Activated CD4-positive, alpha-beta memory T cell treated with anti-CD3 and anti-CD28 coated beads, Interleukin-2, amount 10 ng/mL, durations not matched to agents 7 days and 5 days (primary cell): Measurements from ENCODE around the gene NADSYN1. TPM values are rescaled to one million over a fixed set of nuclear protein-coding genes. Genes with fewer than 3 reads are reported as not detected.

Source experiments
- CTCF ChIA-PET: fragments of 350-600 bp; sonication (Branson Sonifier 250); formaldehyde crosslinking; loops from one replicate; lab custom pipeline; 2021; ENCODE audit warnings: antibody characterized with exemption, inconsistent platforms; lab: Charles Lee
- POLR2A ChIA-PET: fragments of 350-600 bp; sonication (Branson Sonifier 250); formaldehyde crosslinking; loops from one replicate; lab custom pipeline; 2021; ENCODE audit warnings: antibody characterized with exemption; lab: Charles Lee
- DNase-seq: peaks from one replicate; pipeline ENCODE4 v3.0.0-alpha.2; 2020
- H3K27ac Mint-ChIP-seq: one replicate; pipeline ENCODE4 v1.8.0; 2021; ENCODE audit warnings: mild to moderate bottlenecking, mixed read lengths
- H3K27me3 Mint-ChIP-seq: one replicate; pipeline ENCODE4 v1.8.0; 2021; ENCODE audit warnings: mixed read lengths
- H3K36me3 Mint-ChIP-seq: one replicate; pipeline ENCODE4 v1.8.0; 2021; ENCODE audit warnings: low read depth, mixed read lengths
- H3K4me1 Mint-ChIP-seq: one replicate; pipeline ENCODE4 v1.8.0; 2021; ENCODE audit warnings: mixed read lengths
- H3K4me3 Mint-ChIP-seq: one replicate; pipeline ENCODE4 v1.8.0; 2021; ENCODE audit warnings: mild to moderate bottlenecking, mixed read lengths
- H3K9me3 Mint-ChIP-seq: one replicate; pipeline ENCODE4 v1.8.0; 2021; ENCODE audit warnings: mixed read lengths
- total RNA-seq, 2 experiments: library from RNA; stranded (reverse); gene quantifications; one replicate each; pipeline ENCODE4 v1.2.3, GENCODE V29; 2021

Gene NADSYN1
- total RNA-seq, 2 experiments from 2014 or later, result 141 to 142 TPM

DNA sequence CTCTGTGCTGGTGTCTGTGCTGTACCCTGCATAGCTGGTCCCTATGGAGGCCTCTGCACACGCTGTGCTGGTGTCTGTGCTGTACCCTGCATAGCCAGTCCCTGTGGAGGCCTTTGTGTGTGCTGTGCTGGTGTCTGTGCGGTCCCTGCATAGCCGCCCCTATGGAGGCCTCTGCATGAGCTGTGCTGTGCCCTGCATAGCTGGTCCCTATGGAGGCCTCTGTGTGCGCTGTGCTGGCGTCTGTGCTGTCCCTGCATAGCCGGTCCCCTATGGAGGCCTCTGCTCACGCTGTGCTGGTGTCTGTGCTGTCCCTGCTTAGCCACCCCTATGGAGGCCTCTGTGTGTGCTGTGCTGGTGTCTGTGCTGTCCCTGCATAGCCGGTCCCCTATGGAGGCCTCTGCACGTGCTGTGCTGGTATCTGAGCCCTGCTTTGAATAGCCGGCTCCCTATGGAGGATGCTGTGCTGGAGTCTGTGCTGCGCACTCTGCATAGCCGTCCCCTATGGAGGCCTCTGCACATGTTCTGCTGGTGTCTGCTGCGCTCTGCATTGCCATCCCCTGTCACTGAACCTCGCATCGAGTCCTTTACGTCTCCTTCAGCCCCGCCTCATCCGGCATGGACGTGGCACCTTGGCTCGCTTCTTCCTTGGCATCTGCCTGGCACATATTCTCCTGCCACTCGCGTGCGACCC, 6.2 kb downstream of the NADSYN1 start:
- ChIA-PET POLR2A (no interaction called here), CTCF (no interaction called here)
- no peak overlapping the region for H3K4me3 Mint-ChIP-seq
- no peak overlapping the region for H3K27ac Mint-ChIP-seq
- H3K27me3 Mint-ChIP-seq, result no peaks in the 10 kb centered on the region
- no peak for DNase-seq
- no peaks in the 10 kb centered on the region for H3K9me3 Mint-ChIP-seq
- H3K36me3 Mint-ChIP-seq, result peaks cover 81% of the 10 kb centered on the region
- H3K4me1 Mint-ChIP-seq, result peaks cover 27% of the 10 kb centered on the region

- H3K9me3 Mint-ChIP-seq, result no peaks in the 10 kb centered on the region
- no peak for DNase-seq
- no peak overlapping the region for H3K4me3 Mint-ChIP-seq
- peaks cover 21% of the 10 kb centered on the region for H3K4me1 Mint-ChIP-seq
- ChIA-PET POLR2A (no interaction called here), CTCF (no interaction called here)
- peaks cover 80% of the 10 kb centered on the region for H3K36me3 Mint-ChIP-seq
- H3K27ac Mint-ChIP-seq, result peak overlapping the region; percentile 16
- H3K27me3 Mint-ChIP-seq, result no peaks in the 10 kb centered on the region
Observed at GRCh38 chr11:71459767-71460320, 6.8 kb downstream of the NADSYN1 start.

DNA sequence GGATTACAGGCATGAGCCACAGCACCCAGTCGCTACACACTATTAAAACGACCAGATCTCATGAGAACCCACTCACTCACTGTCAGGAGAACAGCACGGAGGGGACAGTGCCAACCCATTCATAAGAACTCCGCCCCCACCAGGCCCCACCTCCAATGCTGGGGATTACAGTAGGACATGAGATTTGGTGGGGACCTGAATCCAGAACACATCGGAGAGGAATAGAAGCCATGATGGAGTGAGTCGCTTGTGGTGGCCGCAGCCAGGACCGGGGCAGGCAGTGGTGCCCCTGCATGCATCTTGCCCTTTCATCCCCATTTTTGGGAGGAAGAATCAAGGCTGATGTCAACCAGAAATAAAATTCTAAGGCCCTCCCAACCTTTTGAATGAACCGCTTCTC, 8.7 kb downstream of the NADSYN1 start:
- ChIA-PET CTCF (no interaction called here), POLR2A (no interaction called here)
- no peaks in the 10 kb centered on the region for H3K9me3 Mint-ChIP-seq
- DNase-seq, result no peak
- peaks cover 5% of the 10 kb centered on the region for H3K4me1 Mint-ChIP-seq
- H3K36me3 Mint-ChIP-seq, result peaks cover 71% of the 10 kb centered on the region
- no peak overlapping the region for H3K27ac Mint-ChIP-seq
- no peaks in the 10 kb centered on the region for H3K27me3 Mint-ChIP-seq
- H3K4me3 Mint-ChIP-seq, result no peak overlapping the region

DNA sequence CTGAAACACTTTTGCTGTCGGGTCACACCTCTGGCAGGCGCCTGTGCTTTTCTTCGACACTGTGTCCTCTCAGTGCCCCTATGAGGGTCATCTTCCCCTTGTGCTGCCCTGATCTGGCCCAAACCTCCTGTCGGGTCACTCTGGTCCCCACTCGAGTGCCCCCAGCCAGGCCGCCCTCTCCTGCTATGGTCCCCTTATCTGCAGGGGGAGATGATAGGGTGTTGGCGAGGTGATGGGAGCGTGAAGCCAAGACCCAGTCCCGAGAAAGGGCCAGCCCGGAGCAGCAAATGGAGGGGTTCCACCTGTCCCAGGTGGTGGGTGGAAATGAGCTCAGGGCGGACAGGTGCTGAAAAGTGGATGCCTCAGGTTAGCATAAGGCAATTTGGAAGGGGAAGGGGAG, 9.7 kb downstream of the NADSYN1 start:
- peaks cover 4% of the 10 kb centered on the region for H3K4me1 Mint-ChIP-seq
- no peak for DNase-seq
- H3K9me3 Mint-ChIP-seq, result no peaks in the 10 kb centered on the region
- CTCF ChIA-PET, result no interaction called here
- H3K27ac Mint-ChIP-seq, result no peak overlapping the region
- no peak overlapping the region for H3K4me3 Mint-ChIP-seq
- peaks cover 73% of the 10 kb centered on the region for H3K36me3 Mint-ChIP-seq
- no peaks in the 10 kb centered on the region for H3K27me3 Mint-ChIP-seq
- POLR2A ChIA-PET, result no interaction called here

- no peaks in the 10 kb centered on the region for H3K4me1 Mint-ChIP-seq
- ChIA-PET CTCF (no interaction called here), POLR2A (no interaction called here)
- no peaks in the 10 kb centered on the region for H3K27me3 Mint-ChIP-seq
- H3K36me3 Mint-ChIP-seq, result peaks cover 71% of the 10 kb centered on the region
- no peak overlapping the region for H3K27ac Mint-ChIP-seq
- H3K9me3 Mint-ChIP-seq, result no peaks in the 10 kb centered on the region
- DNase-seq, result no peak
- no peak overlapping the region for H3K4me3 Mint-ChIP-seq
Observed at GRCh38 chr11:71463331-71464211, 10.6 kb downstream of the NADSYN1 start.

DNA sequence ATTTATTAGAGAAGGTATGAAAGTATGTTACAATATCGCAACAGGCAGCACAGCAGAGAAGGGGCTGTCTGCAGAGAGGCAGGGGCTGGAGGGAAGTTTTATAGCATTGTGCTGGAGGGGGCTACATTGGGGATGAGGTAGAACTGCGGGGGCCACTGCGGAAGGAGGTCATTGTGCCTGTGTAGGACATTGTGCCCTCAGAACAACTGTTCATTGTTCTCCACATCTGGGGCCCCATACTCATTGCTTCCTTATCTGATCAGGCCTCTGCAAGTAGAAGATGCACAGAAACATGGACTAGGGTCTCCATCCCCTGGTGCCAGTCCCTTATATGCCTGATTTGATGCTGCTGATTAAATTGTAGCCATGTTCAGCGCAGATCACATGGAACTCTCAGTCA, 12.1 kb downstream of the NADSYN1 start:
- Mint-ChIP-seq H3K27ac (no peak overlapping the region), H3K27me3 (no peaks in the 10 kb centered on the region), H3K36me3 (peaks cover 65% of the 10 kb centered on the region), H3K9me3 (no peaks in the 10 kb centered on the region), H3K4me3 (no peak overlapping the region), H3K4me1 (no peaks in the 10 kb centered on the region)
- no peak for DNase-seq
- CTCF ChIA-PET, result no interaction called here
- POLR2A ChIA-PET, result no interaction called here

DNA sequence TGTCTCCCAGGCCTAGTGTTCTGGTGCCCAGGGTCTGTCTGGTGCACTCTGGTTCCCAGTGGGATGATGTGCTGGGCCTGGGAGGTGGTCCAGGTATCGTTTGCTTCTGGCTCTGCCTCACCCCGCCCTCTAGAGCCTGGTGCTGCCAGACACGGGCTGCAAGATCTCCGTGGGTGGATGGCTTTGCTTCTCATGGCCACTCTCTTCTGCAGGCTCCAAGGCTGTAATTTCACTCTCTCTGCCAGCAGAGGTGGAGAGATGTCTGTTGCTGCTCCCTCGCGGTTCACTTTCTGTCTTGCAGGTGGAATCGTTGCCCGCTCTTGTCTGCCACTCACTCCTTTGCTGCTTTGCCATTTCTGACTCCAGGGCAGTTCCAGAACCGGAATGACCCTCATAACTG, 13.4 kb downstream of the NADSYN1 start:
- Mint-ChIP-seq H3K36me3 (peaks cover 55% of the 10 kb centered on the region), H3K9me3 (no peaks in the 10 kb centered on the region)

DNA sequence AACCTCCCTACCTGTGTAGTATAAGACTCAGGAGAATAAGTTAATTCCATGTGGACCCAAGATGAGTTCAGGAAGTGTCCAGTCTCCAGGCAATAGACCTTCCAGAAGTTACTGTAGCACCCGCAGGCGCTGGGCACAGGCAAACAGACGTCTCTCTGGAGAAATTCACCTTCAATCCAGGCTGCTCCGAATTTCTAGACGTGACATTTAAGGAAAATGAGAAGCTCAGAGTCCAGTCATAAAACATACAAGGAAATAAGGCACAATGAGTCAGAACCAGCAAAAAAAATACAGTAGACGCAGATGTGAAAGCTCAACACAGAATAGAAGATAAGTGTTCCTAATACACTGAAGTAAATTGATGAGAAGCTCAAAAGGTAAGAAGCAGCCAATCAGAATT, 14.2 kb downstream of the NADSYN1 start:
- CTCF ChIA-PET, result no interaction called here
- no peaks in the 10 kb centered on the region for H3K27me3 Mint-ChIP-seq
- peaks cover 53% of the 10 kb centered on the region for H3K36me3 Mint-ChIP-seq
- H3K4me3 Mint-ChIP-seq, result no peak overlapping the region
- no peak overlapping the region for H3K27ac Mint-ChIP-seq
- no peaks in the 10 kb centered on the region for H3K9me3 Mint-ChIP-seq
- no peaks in the 10 kb centered on the region for H3K4me1 Mint-ChIP-seq
- POLR2A ChIA-PET, result no interaction called here
- no peak for DNase-seq

More for the DNA sequence above, 13.4 kb downstream of the NADSYN1 start:
- ChIA-PET CTCF (no interaction called here), POLR2A (no interaction called here)
- no peak overlapping the region for H3K4me3 Mint-ChIP-seq
- no peaks in the 10 kb centered on the region for H3K27me3 Mint-ChIP-seq
- no peak overlapping the region for H3K27ac Mint-ChIP-seq
- DNase-seq, result no peak
- H3K4me1 Mint-ChIP-seq, result no peaks in the 10 kb centered on the region

GRCh38 chr11:71470946-71471345, 17.9 kb downstream of the NADSYN1 start:
- no peaks in the 10 kb centered on the region for H3K27me3 Mint-ChIP-seq
- peaks cover 42% of the 10 kb centered on the region for H3K36me3 Mint-ChIP-seq
- CTCF ChIA-PET, result no interaction called here

GRCh38 chr11:71472357-71472885, 19.4 kb downstream of the NADSYN1 start:
- ChIA-PET CTCF (no interaction called here), POLR2A (no interaction called here)
- no peak for DNase-seq
- H3K27me3 Mint-ChIP-seq, result no peaks in the 10 kb centered on the region
- no peaks in the 10 kb centered on the region for H3K9me3 Mint-ChIP-seq
- H3K4me1 Mint-ChIP-seq, result no peaks in the 10 kb centered on the region
- no peak overlapping the region for H3K4me3 Mint-ChIP-seq
- no peak overlapping the region for H3K27ac Mint-ChIP-seq
- peaks cover 43% of the 10 kb centered on the region for H3K36me3 Mint-ChIP-seq

More at GRCh38 chr11:71470946-71471345, 17.9 kb downstream of the NADSYN1 start:
- POLR2A ChIA-PET, result no interaction called here
- Mint-ChIP-seq H3K9me3 (no peaks in the 10 kb centered on the region), H3K4me3 (no peak overlapping the region), H3K4me1 (no peaks in the 10 kb centered on the region), H3K27ac (no peak overlapping the region)
- no peak for DNase-seq

DNA sequence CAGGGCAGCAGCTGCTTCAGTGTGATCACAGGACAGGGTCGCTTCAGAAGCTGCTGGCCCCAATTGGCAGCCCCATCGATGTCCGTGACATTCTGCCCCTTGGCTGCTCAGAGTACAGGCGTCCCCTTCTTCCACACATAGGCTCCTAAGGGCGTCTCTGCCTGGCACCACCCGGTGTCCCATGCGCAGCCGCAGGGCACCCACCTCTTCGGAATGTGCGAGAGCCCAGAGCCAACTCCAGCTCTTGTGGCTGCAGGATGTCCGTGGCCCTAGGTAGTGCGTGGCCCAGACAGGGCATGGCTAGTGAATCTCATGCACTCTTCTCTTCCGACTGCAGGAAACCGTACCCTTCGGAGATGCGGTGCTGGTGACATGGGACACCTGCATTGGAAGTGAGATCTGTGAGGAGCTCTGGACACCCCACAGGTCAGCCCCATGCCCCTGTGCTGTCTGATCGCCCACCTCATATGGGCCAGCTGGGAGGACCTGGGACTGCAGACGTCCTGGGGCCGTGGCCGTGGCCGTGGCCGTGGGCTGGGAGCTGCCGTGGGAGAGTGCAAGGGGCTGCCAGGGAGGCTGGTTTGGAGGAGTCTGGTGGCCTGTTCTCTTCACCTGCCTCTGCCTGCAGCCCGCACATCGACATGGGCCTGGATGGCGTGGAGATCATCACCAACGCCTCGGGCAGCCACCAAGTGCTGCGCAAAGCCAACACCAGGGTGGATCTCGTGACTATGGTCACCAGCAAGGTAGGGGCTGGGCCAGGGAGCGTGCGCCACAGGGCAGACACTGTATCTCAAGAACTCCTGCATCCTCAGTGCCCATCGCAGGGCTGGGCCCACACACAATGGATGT, 20.2 kb downstream of the NADSYN1 start:
- no peaks in the 10 kb centered on the region for H3K4me1 Mint-ChIP-seq
- DNase-seq, result no peak
- ChIA-PET POLR2A (no interaction called here), CTCF (no interaction called here)
- H3K4me3 Mint-ChIP-seq, result no peak overlapping the region
- peaks cover 43% of the 10 kb centered on the region for H3K36me3 Mint-ChIP-seq
- no peaks in the 10 kb centered on the region for H3K27me3 Mint-ChIP-seq
- no peaks in the 10 kb centered on the region for H3K9me3 Mint-ChIP-seq
- no peak overlapping the region for H3K27ac Mint-ChIP-seq

DNA sequence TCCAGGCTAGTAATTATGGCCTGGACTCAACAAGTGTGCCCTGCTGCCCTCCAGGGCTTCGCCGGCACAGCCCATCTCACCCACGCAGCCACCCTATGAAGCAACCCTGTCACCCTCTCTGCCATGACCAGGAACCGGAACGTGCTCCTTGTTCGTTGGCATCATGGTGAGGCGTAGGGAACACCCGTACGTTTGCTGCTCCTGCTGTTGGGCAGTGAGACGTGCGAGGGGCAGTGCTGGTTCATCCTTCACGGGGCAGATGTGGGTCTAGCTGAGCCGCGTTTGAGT, 20.7 kb downstream of the NADSYN1 start:
- peaks cover 48% of the 10 kb centered on the region for H3K36me3 Mint-ChIP-seq
- H3K27ac Mint-ChIP-seq, result no peak overlapping the region
- CTCF ChIA-PET, result no interaction called here
- H3K4me1 Mint-ChIP-seq, result no peaks in the 10 kb centered on the region
- DNase-seq, result no peak
- POLR2A ChIA-PET, result no interaction called here
- no peak overlapping the region for H3K4me3 Mint-ChIP-seq
- H3K9me3 Mint-ChIP-seq, result no peaks in the 10 kb centered on the region
- H3K27me3 Mint-ChIP-seq, result no peaks in the 10 kb centered on the region
